Panc1 (cell line): ENCODE results near the gene KCNN3.

ENCODE experiments used
- POLR2AphosphoS5 ChIP-seq: IDR thresholded peaks from 2 replicates; pipeline ENCODE4 v1.6.1; 2012; ENCODE audit warnings: mild to moderate bottlenecking, low read depth, low read length, moderate library complexity
- SIN3A ChIP-seq: IDR thresholded peaks from 2 replicates; pipeline ENCODE4 v1.6.1; 2012; ENCODE audit warnings: low read depth, mild to moderate bottlenecking, low read length, moderate library complexity, borderline replicate concordance; ENCODE audit not compliant: insufficient read depth
- TCF7L2 ChIP-seq: IDR thresholded peaks from 2 replicates; pipeline ENCODE4 v1.6.1; 2011; ENCODE audit warnings: mild to moderate bottlenecking, low read depth, low read length, inconsistent platforms
- TF ChIP-seq, protein P1 (sequence below): fragments of 450-650 bp; IDR thresholded peaks from 2 replicates; pipeline ENCODE4 v1.5.1; 2017; ENCODE audit warnings: mild to moderate bottlenecking
- TF ChIP-seq, protein P2 (sequence below), 2 experiments: IDR thresholded peaks; 2 replicates each; pipeline ENCODE4 v1.6.1; 2011 to 2012; ENCODE audit warnings: low read depth in 2 of 2, control low read depth in 1 of 2, low read length in 1 of 2, mild to moderate bottlenecking in 1 of 2, moderate library complexity in 1 of 2; ENCODE audit not compliant: insufficient read depth in 1 of 2

DNA sequence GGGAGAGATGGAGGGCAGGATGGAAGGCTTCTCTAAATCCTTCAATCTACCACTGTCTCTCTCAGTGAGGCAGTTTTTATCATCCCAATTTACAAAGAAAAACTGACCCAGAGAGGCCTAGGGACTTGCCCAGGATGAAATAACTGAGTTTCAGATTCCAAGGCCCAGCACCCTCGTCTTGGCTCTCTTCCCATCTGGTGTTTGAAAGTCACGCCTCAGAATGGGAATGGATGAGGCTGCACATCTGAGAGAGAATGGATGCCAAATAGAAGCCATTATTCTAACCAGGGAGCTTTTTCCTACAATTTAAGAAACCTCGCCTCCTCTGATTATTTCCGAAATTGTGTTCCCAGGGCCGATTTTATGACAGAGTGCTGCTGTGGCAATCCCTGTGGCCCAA lies 10.6 kb upstream of the KCNN3 start:
- TF ChIP-seq, protein P1, sequence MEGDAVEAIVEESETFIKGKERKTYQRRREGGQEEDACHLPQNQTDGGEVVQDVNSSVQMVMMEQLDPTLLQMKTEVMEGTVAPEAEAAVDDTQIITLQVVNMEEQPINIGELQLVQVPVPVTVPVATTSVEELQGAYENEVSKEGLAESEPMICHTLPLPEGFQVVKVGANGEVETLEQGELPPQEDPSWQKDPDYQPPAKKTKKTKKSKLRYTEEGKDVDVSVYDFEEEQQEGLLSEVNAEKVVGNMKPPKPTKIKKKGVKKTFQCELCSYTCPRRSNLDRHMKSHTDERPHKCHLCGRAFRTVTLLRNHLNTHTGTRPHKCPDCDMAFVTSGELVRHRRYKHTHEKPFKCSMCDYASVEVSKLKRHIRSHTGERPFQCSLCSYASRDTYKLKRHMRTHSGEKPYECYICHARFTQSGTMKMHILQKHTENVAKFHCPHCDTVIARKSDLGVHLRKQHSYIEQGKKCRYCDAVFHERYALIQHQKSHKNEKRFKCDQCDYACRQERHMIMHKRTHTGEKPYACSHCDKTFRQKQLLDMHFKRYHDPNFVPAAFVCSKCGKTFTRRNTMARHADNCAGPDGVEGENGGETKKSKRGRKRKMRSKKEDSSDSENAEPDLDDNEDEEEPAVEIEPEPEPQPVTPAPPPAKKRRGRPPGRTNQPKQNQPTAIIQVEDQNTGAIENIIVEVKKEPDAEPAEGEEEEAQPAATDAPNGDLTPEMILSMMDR, result no peak
- no peak for TF ChIP-seq POLR2AphosphoS5
- TF ChIP-seq, protein P2, sequence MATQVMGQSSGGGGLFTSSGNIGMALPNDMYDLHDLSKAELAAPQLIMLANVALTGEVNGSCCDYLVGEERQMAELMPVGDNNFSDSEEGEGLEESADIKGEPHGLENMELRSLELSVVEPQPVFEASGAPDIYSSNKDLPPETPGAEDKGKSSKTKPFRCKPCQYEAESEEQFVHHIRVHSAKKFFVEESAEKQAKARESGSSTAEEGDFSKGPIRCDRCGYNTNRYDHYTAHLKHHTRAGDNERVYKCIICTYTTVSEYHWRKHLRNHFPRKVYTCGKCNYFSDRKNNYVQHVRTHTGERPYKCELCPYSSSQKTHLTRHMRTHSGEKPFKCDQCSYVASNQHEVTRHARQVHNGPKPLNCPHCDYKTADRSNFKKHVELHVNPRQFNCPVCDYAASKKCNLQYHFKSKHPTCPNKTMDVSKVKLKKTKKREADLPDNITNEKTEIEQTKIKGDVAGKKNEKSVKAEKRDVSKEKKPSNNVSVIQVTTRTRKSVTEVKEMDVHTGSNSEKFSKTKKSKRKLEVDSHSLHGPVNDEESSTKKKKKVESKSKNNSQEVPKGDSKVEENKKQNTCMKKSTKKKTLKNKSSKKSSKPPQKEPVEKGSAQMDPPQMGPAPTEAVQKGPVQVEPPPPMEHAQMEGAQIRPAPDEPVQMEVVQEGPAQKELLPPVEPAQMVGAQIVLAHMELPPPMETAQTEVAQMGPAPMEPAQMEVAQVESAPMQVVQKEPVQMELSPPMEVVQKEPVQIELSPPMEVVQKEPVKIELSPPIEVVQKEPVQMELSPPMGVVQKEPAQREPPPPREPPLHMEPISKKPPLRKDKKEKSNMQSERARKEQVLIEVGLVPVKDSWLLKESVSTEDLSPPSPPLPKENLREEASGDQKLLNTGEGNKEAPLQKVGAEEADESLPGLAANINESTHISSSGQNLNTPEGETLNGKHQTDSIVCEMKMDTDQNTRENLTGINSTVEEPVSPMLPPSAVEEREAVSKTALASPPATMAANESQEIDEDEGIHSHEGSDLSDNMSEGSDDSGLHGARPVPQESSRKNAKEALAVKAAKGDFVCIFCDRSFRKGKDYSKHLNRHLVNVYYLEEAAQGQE (IDR thresholded peaks at IDR 0.05; ENCODE audit: insufficient read depth in 1 of 2, low read depth in 2 of 2, low read length in 1 of 2), result no peak
- no peak for TF ChIP-seq SIN3A
- TF ChIP-seq TCF7L2, result no peak
